T-helper 1 cell treated with Interleukin-12 subunit alpha and Interleukin-12 subunit beta and Interleukin-4 antibody, amounts not matched to agents 30 μg/mL and 1 μg/mL, for 36 hours (primary cell): ENCODE measurements around the gene KCTD10.

Experiments
- H3K27ac Mint-ChIP-seq: one replicate; pipeline ENCODE4 v1.8.0; 2021; ENCODE audit warnings: mild to moderate bottlenecking, mixed read lengths
- H3K27me3 Mint-ChIP-seq: one replicate; pipeline ENCODE4 v1.8.0; 2021; ENCODE audit warnings: low read depth, mixed read lengths
- H3K36me3 Mint-ChIP-seq: one replicate; pipeline ENCODE4 v1.8.0; 2021; ENCODE audit warnings: low read depth, mixed read lengths
- H3K4me1 Mint-ChIP-seq: one replicate; pipeline ENCODE4 v1.8.0; 2021; ENCODE audit warnings: low read depth, mixed read lengths
- H3K4me3 Mint-ChIP-seq: one replicate; pipeline ENCODE4 v1.8.0; 2021; ENCODE audit warnings: mild to moderate bottlenecking, moderate library complexity, mixed read lengths
- H3K9me3 Mint-ChIP-seq: one replicate; pipeline ENCODE4 v1.8.0; 2021; ENCODE audit warnings: mixed read lengths

The KCTD10 gene

GRCh38 chr12:109473006-109473405 lies 4.1 kb downstream of the KCTD10 start:
- Mint-ChIP-seq H3K4me3 (no peak overlapping the region), H3K9me3 (no peaks in the 10 kb centered on the region), H3K36me3 (peaks cover 7% of the 10 kb centered on the region), H3K27ac (no peak overlapping the region), H3K4me1 (peaks cover 22% of the 10 kb centered on the region), H3K27me3 (no peaks in the 10 kb centered on the region)

- H3K27ac Mint-ChIP-seq, result no peak overlapping the region
- no peaks in the 10 kb centered on the region for H3K9me3 Mint-ChIP-seq
- peaks cover 9% of the 10 kb centered on the region for H3K36me3 Mint-ChIP-seq
- H3K27me3 Mint-ChIP-seq, result no peaks in the 10 kb centered on the region
- no peak overlapping the region for H3K4me3 Mint-ChIP-seq
- peaks cover 4% of the 10 kb centered on the region for H3K4me1 Mint-ChIP-seq
Measured at GRCh38 chr12:109469517-109469916, 7.6 kb downstream of the KCTD10 start.

- Mint-ChIP-seq H3K27ac (no peak overlapping the region), H3K27me3 (no peaks in the 10 kb centered on the region), H3K4me1 (peaks cover 15% of the 10 kb centered on the region), H3K9me3 (no peaks in the 10 kb centered on the region), H3K36me3 (peaks cover 9% of the 10 kb centered on the region), H3K4me3 (no peak overlapping the region)
Measured at GRCh38 chr12:109467978-109468676, 9.0 kb downstream of the KCTD10 start.

GRCh38 chr12:109466821-109467220 lies 10.3 kb downstream of the KCTD10 start:
- H3K36me3 Mint-ChIP-seq, result peaks cover 9% of the 10 kb centered on the region
- no peaks in the 10 kb centered on the region for H3K27me3 Mint-ChIP-seq
- H3K4me3 Mint-ChIP-seq, result no peak overlapping the region
- no peaks in the 10 kb centered on the region for H3K9me3 Mint-ChIP-seq
- no peak overlapping the region for H3K27ac Mint-ChIP-seq
- H3K4me1 Mint-ChIP-seq, result peaks cover 22% of the 10 kb centered on the region

GRCh38 chr12:109466305-109466704 lies 10.8 kb downstream of the KCTD10 start:
- H3K4me1 Mint-ChIP-seq, result peaks cover 25% of the 10 kb centered on the region
- peaks cover 9% of the 10 kb centered on the region for H3K36me3 Mint-ChIP-seq
- no peaks in the 10 kb centered on the region for H3K27me3 Mint-ChIP-seq
- H3K9me3 Mint-ChIP-seq, result no peaks in the 10 kb centered on the region
- H3K27ac Mint-ChIP-seq, result no peak overlapping the region
- no peak overlapping the region for H3K4me3 Mint-ChIP-seq

GRCh38 chr12:109464642-109465351 lies 12.3 kb downstream of the KCTD10 start:
- Mint-ChIP-seq H3K36me3 (peaks cover 9% of the 10 kb centered on the region), H3K4me1 (peaks cover 27% of the 10 kb centered on the region), H3K27ac (peak overlapping the region; percentile 34), H3K27me3 (no peaks in the 10 kb centered on the region), H3K4me3 (no peak overlapping the region), H3K9me3 (no peaks in the 10 kb centered on the region)

GRCh38 chr12:109463756-109464155 lies 13.3 kb downstream of the KCTD10 start:
- Mint-ChIP-seq H3K27me3 (no peaks in the 10 kb centered on the region), H3K36me3 (peaks cover 12% of the 10 kb centered on the region), H3K9me3 (no peaks in the 10 kb centered on the region), H3K4me1 (peaks cover 35% of the 10 kb centered on the region), H3K4me3 (peak overlapping the region; percentile 9), H3K27ac (peak overlapping the region; percentile 74)

DNA sequence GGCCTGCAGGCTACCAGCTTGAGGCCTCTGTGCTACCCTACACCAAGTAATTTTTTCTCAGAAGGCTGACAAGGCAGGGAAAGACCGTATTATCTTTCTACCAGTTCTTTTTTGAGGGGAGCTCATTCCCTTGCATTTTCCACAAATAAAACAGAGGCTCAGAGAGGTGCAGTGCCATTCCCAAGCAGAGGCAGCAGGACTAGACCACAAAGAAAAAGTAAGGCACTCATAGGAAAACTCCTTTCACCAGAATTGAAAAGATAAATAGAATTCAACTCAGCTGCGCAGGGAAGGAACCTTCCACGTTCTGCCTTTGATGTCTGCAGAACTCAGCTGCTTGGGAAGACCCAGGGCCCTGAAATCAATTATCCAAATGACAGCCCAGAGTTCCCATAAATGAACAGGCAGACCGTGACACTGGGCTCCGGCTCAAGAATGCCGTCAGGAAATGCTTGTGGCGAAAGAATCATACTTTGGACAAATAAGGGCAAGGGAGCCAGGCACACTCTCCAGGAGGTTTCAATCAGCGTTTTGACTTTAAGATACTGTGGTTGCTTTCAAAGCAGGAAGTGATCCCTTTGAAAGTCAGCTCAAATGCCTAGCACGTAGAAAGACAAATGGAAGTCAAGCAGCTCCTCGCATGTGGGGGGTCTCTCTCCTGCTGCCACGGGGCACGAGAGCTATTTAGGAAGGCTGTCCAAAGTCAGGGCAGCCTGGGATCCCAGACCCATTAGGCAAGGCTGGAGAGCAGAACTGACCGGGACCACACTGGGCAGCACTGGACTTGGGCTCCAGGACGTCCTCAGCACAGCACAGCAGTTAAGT lies 14.0 kb downstream of the KCTD10 start:
- peak overlapping the region; percentile 9 for H3K4me3 Mint-ChIP-seq
- no peaks in the 10 kb centered on the region for H3K27me3 Mint-ChIP-seq
- H3K9me3 Mint-ChIP-seq, result no peaks in the 10 kb centered on the region
- H3K36me3 Mint-ChIP-seq, result peaks cover 11% of the 10 kb centered on the region
- H3K27ac Mint-ChIP-seq, result peak overlapping the region; percentile 74
- H3K4me1 Mint-ChIP-seq, result peaks cover 39% of the 10 kb centered on the region

DNA sequence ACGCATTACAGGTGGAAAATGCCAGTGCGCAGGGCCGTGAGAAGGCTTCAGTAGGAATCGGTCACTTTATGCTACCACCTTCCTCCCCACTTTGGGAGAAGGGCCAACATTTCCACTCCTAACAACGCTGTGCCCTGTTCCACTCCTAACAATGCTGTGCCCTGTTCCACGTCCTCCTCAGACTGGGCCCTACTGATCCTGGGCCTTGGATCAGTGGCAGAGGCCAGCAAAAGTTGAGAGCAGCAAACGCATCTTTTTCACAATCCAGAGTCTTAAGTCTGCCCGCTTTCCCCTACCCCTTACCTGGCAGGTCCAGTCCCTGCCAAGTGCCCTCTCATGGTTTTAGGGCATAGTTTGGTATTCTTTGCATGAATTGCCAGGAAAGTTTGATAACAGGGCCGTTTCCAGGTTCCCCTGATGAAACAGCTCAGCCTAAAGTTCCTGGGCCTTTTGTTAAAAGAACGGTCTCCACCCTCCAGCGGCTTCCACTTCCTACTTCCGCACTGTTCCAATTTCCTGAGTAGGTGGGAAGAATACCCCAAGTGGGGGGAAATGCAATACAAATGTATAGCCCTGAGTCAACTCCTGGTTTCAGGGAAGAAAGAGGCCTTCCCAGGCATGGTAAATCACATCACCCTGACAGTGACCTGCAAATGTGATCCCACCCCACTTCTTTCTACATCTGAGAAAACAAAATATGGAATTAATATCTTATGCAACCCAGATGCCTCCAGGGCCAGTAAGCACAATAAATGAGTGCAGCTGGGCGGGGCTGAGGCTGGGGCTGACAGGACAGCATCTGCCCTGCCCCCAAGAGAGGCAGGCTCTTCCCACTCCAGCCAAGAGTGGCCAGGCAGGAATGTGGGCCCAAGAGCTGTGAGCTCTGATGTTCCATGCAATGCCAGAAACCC lies 15.0 kb downstream of the KCTD10 start:
- no peak overlapping the region for H3K4me3 Mint-ChIP-seq
- peaks cover 16% of the 10 kb centered on the region for H3K36me3 Mint-ChIP-seq
- peaks cover 42% of the 10 kb centered on the region for H3K4me1 Mint-ChIP-seq
- H3K27me3 Mint-ChIP-seq, result no peaks in the 10 kb centered on the region
- H3K27ac Mint-ChIP-seq, result no peak overlapping the region
- H3K9me3 Mint-ChIP-seq, result no peaks in the 10 kb centered on the region

DNA sequence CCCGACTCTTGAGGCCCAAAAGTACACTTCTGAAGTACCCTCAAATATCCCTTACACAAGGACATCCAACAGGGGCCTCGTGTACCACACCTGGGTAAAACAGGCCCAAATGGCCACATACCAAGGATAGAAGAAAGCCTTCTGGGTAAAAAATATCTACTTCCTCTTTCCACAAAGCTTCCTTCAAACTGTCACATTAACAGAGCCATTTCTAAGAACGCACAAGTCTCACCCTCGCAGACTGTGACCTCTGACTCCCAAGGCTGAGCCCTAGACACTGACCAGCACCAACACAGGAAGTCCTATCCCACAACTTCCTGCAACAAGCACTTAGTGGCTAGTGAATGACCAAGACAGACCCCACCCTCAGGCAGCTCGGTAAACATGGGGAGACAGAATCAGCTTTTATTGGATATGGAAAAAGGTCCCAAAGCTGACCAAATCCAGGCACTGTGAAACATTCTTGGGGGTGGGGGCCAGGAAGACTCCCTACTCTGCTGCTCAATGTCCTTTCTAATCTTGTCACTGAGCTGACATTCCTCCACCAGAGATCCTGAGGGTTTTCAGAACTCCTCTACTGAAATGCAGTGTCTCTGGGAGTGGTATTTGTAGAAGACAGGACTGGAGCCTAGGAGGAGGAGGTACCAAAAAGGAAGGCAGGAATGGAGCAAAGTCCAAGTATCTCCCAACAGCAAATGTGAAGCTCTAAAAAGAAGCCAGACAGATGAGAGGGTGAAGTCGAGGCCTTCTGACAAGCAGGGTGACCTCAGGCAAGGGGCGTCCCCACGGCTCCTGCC lies 15.9 kb downstream of the KCTD10 start:
- Mint-ChIP-seq H3K27me3 (no peaks in the 10 kb centered on the region), H3K4me1 (peaks cover 42% of the 10 kb centered on the region), H3K36me3 (peaks cover 20% of the 10 kb centered on the region), H3K9me3 (no peaks in the 10 kb centered on the region), H3K27ac (peak overlapping the region; percentile 82), H3K4me3 (no peak overlapping the region)

DNA sequence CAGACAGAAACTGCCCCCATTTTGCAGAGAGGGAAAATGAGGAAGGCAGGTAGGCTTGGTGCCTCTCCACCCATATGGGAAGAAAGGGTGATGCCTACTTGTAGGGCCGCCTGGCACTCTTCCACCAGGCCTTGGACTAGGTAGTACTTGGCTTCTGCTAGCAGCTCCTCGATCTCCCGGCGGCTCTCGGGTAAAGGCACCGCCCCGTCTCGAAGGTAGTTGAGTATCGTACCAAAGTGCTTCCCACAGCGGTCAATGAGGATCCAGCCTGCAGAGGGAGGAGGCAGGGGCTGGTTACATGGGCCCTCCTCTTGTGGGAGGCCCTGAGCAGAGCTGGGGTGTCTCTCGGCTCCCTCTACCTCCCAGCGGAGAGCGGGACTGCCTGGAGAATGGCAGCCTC lies 16.6 kb downstream of the KCTD10 start:
- peaks cover 42% of the 10 kb centered on the region for H3K4me1 Mint-ChIP-seq
- peaks cover 22% of the 10 kb centered on the region for H3K36me3 Mint-ChIP-seq
- H3K27ac Mint-ChIP-seq, result peak overlapping the region; percentile 7
- H3K27me3 Mint-ChIP-seq, result no peaks in the 10 kb centered on the region
- no peak overlapping the region for H3K4me3 Mint-ChIP-seq
- H3K9me3 Mint-ChIP-seq, result no peaks in the 10 kb centered on the region

DNA sequence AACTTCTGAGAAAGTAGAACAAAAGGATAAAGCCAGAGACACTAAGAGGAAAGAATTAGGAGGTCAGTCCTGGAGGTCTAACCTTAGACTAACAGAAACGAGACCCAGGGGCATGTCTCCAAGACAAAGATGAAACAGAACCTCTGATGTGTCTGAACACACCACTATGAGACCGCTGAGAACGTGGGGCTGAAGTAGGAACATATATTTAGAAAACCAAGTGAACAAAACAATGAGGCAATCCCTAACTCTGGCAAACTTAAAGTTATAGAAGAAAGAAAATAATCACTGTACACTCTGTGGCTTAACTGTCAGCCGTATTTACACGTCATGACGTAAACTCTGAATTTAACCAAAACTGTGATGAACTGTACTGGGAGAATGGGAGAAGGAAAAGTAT lies 17.9 kb downstream of the KCTD10 start:
- no peaks in the 10 kb centered on the region for H3K9me3 Mint-ChIP-seq
- H3K27ac Mint-ChIP-seq, result peak overlapping the region; percentile 76
- peaks cover 25% of the 10 kb centered on the region for H3K36me3 Mint-ChIP-seq
- peaks cover 41% of the 10 kb centered on the region for H3K4me1 Mint-ChIP-seq
- no peak overlapping the region for H3K4me3 Mint-ChIP-seq
- no peaks in the 10 kb centered on the region for H3K27me3 Mint-ChIP-seq

- Mint-ChIP-seq H3K27me3 (no peaks in the 10 kb centered on the region), H3K36me3 (peaks cover 27% of the 10 kb centered on the region), H3K9me3 (no peaks in the 10 kb centered on the region), H3K4me1 (peaks cover 36% of the 10 kb centered on the region), H3K27ac (peak overlapping the region; percentile 76), H3K4me3 (no peak overlapping the region)
Measured at GRCh38 chr12:109458771-109459208, 18.3 kb downstream of the KCTD10 start.
